GM21390 (cell line): ENCODE data around the gene GTF2F2.

Experiments used
- ATAC-seq: cut with Tn5 transposase; IDR thresholded peaks from one replicate; pipeline ENCODE4 v1.9.1; 2021; ENCODE audit not compliant: unreplicated experiment

The GTF2F2 gene

GRCh38 chr13:45299194-45299593 lies 178.9 kb downstream of the GTF2F2 start:
- ATAC-seq: no peak

GRCh38 chr13:45300190-45300985 lies 180.1 kb downstream of the GTF2F2 start:
- ATAC-seq: no peak

GRCh38 chr13:45301263-45301662 lies 181.0 kb downstream of the GTF2F2 start:
- ATAC-seq: no peak

GRCh38 chr13:45302507-45302906 lies 182.2 kb downstream of the GTF2F2 start:
- ATAC-seq: no peak

- ATAC-seq: no peak
These were observed 182.7 kb downstream of the GTF2F2 start for GRCh38 chr13:45303026-45303425.

GRCh38 chr13:45303866-45304265 lies 183.6 kb downstream of the GTF2F2 start:
- no peak for ATAC-seq

GRCh38 chr13:45305079-45305478 lies 184.8 kb downstream of the GTF2F2 start:
- ATAC-seq: no peak

- ATAC-seq: no peak
These were observed 186.7 kb downstream of the GTF2F2 start for GRCh38 chr13:45306966-45307365.

GRCh38 chr13:45310341-45311131 lies 190.2 kb downstream of the GTF2F2 start:
- peak; percentile 34 for ATAC-seq

- ATAC-seq: no peak
These were observed 194.5 kb downstream of the GTF2F2 start for GRCh38 chr13:45314822-45315221.

GRCh38 chr13:45315520-45316167 lies 195.3 kb downstream of the GTF2F2 start:
- ATAC-seq: no peak

- no peak for ATAC-seq
These were observed 196.0 kb downstream of the GTF2F2 start for GRCh38 chr13:45316338-45316737.

GRCh38 chr13:45316996-45317395 lies 196.7 kb downstream of the GTF2F2 start:
- no peak for ATAC-seq

GRCh38 chr13:45320876-45321629 lies 200.7 kb downstream of the GTF2F2 start:
- no peak for ATAC-seq

- no peak for ATAC-seq
These were observed 205.5 kb downstream of the GTF2F2 start for GRCh38 chr13:45325806-45326205.

- ATAC-seq: no peak
These were observed 207.1 kb downstream of the GTF2F2 start for GRCh38 chr13:45327253-45327955.

GRCh38 chr13:45328661-45329111 lies 208.4 kb downstream of the GTF2F2 start:
- ATAC-seq: no peak

- ATAC-seq: no peak
These were observed 210.9 kb downstream of the GTF2F2 start for GRCh38 chr13:45331123-45331619.

- ATAC-seq: no peak
These were observed 211.4 kb downstream of the GTF2F2 start for GRCh38 chr13:45331692-45332035.
